HG03025 (cell line): ENCODE results near the gene ITCH.

Experiments
- ATAC-seq: cut with Tn5 transposase; IDR thresholded peaks from one replicate; pipeline ENCODE4 v1.9.1; 2021; ENCODE audit warnings: mild to moderate bottlenecking, moderate library complexity; ENCODE audit not compliant: unreplicated experiment, low FRiP score

The ITCH gene

GRCh38 chr20:34541917-34542316 lies 178.8 kb downstream of the ITCH start:
- ATAC-seq = no peak

DNA sequence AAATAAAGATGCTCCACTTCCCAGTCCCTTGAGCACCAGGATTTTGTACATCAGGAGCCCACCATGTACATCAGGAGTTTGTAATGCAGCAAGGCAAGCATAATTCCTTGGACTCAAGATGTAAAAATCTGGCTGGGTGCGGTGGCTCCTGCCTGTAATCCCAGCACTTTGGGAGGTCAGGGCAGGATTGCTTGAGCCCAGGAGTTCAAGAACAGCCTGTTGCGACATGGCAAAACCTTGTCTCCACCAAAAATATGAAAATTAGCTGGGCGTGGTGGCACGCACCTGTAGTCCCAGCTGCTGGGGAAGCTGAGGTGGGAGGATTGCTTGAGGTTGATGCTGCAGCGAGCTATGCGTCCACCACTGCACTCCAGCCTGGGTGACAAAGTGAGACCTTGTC lies 179.4 kb downstream of the ITCH start:
- ATAC-seq = no peak

- no peak for ATAC-seq
Observed at GRCh38 chr20:34543463-34544056, 180.5 kb downstream of the ITCH start.

DNA sequence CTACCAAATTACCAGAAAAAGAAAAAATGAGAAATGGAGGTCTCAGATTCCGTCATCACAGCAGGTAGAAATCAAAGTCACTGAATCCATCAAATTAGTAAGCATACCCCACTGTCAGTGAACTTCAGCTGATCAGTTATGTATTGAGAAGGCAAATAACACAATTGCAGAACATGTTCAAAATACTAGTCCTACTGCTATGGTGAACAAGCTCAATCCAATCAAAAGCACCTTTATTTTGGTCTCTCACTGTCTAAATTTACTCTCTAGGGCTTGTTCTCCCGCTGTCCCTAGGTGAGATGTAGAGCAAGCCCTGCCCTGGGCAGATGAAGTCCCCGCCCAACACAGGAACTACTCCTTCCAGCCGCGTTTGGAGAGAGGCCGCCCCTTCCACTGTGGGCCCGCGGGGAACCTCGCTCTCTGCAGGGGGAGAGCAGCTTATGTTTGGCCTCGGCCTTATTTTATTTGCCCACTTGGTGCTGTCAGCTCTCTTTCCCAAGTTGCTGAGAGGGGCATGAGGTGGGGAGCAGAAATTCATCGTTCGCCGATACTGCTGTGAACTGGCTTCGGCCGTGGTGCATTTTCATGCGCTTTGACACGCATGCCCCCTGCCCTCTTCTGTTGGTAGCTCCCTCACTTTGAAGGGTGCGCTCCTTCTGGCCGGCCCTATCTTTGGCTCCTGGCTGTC lies 181.2 kb downstream of the ITCH start:
- ATAC-seq = no peak

DNA sequence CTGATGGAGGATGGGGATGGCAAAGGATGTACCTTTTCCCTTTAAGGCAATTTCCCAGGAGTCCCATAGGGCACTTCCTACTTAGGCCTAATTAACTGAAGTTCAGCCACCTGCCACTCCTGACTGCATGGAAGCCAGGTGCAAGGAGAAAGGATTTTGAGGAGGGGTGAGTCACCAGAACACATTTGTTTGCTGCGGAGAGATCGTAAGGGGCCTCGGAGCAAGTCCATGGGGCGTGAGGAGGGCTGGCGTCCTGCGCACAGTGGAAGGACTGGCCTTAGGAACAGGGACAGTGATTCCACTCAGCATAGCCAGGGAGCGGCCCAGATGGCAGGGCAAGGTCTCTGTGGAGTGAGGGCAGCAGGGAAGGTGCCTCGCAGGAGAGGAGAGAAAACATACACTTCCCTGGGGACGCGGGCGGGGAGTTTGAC lies 183.7 kb downstream of the ITCH start:
- ATAC-seq = no peak

GRCh38 chr20:34547844-34548613 lies 185.0 kb downstream of the ITCH start:
- no peak for ATAC-seq

GRCh38 chr20:34549291-34549928 lies 186.3 kb downstream of the ITCH start:
- ATAC-seq = no peak

DNA sequence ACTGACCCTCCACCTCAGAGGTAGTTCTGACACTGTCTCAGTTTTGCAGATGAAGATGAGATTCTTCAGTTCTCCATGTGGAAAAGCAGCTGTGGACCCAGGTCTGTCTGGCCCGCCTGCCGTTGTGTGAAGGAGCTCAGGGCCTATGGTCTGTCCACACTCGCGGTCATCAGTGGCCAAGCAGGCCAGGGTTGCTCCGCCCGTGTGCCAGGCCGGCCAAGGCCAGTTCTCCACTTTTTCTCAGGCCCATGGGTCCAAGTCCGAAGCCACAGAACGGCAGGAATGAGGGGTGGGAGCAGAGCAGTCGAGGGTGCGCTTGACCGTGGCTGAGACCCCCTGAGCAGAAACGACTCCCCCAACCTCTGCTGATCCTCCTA lies 186.8 kb downstream of the ITCH start:
- ATAC-seq = no peak

- ATAC-seq = no peak
Observed at GRCh38 chr20:34552569-34552968, 189.5 kb downstream of the ITCH start.

DNA sequence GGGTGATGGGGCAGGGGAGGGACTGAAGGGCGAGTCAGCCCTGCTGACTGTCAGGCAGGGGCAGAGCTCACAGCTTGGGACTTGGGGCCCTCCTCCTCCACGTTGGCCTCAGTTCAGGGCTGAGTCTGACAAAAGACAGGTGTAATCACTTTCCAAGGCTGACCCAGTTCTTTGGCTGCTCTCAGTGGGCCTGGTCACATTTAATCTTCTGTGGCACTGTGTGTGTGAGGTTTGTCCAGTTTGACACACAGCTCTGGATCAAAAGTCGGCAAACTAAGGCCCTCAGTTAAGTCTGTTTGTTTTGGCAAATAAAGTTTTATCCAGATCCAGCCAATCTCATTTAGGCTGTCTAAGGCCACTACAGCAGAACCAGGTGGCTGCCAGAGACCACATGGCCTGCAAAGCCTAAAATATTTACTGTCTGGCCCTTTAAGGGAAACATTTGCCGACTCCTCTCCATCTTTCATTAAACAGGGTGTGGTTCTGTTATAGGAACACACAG lies 190.3 kb downstream of the ITCH start:
- ATAC-seq = no peak

DNA sequence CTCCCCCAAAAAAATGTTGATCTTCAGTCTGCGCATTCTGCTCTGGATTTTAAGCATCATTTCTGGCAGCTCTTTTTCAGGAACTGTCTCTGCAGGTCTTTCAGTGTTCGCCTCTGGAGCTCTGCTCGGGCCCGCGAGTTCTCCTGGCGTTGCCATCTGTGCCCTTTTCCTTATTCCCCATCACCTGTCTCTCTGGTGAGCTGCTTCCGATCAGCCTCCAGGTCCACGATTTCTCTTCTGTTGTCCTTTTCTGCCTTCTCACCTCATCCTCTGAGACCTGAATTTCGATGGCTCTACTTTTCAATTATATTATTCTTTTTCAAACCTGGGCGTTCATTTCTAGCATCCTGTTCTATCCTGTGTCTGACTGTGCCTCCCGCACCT lies 194.9 kb downstream of the ITCH start:
- no peak for ATAC-seq

DNA sequence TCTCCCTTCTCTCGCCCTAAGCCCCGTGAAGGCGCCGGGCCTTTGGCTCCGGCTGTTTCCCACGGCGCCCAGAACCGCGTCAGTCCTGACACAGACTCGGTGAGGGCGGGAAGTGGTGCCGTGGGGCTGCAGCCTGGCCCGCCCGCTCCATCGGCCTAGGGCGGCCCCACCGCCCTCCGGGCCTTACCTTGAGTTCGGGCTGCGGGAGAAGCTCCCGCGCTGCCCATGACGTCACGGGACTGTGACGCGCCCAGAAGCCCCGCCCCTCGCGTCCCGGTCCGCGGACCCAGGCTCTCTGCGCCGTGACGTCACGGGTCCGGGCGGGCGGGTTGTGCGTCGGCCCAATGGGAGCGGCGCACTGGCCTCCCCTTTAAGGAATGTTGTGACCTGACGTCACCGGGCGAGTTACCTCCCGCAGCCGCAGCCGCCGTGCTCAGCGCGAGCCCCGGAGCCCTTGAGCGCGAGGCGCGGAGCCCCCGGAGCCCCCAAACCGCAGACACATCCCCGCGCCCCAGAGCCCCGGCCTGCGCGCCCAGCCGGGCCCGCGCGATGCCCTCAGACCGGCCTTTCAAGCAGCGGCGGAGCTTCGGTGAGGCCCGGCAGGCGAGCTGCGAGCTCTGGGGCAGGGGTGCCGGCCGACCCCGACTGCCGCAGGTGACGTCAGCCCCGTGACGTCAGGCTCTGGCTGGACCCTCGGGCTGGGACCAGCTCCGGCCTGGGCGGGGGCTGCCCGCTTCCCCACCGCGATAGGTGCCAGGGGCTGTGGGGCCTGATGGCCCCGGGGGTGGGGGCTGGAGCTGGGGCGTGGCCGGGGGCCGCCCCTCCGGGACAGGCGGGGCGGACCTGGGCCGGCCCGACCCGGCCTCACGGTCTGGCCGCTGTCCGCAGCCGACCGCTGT lies 195.5 kb downstream of the ITCH start, which contains the start of gene MAP1LC3A:
Gene MAP1LC3A (plus strand): TSS at position 399 of the 899 bp plus-strand sequence. CDS start 151 bp downstream, at position 550.
- ATAC-seq = peak; percentile 45

GRCh38 chr20:34559311-34560140 lies 196.5 kb downstream of the ITCH start:
- no peak for ATAC-seq

DNA sequence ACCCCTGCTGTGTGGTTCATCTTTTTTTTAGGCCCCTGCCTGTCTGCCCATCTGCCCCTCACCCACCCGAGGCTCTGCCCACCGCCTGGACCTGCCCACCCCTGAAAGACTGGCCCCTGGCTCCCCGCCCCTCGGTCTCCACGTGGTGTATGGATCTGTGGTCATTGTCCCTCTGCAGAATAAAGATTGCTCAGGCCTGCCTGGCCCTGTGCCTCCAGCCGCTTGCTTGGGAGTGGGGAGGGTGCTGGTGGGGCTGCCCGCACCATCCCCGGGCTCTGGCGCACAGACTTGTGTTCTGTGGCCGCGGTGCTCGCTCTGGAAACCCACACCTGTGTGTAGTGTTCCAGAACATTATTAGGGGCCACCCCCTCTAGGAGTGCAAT lies 197.1 kb downstream of the ITCH start:
- ATAC-seq = no peak

DNA sequence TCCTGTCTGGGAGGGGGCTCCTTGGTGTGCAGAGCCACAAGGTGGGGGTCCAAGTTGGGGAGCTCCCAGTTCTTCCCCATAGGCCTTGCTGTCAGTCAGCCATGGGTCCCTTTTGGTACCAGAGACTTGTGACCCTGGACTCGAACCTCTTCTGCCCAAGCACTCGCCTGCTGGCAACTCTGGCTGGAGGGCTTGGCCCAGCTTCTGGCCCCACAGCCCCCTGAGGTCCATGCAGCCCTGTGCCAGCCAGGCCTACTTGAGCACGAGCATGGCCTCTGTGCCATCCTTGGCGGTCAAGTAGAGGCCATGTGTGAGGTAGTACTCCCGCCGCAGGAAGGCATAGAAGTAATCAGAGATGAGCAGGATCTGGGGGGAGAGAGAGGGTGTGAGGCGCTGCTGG lies 197.5 kb downstream of the ITCH start:
- no peak for ATAC-seq
